Measurements from ENCODE around the gene TPCN2. TPM values are rescaled to one million over a fixed set of nuclear protein-coding genes. Genes with fewer than 3 reads are reported as not detected.

TPCN2 gene
- total and polyA plus RNA-seq, 9 of the 15 experiments (the other 6 are each of a cell fraction or from before 2014, with no cell fraction given), result 0.66 to 10.2 (median 4.6) TPM

- H3K79me2 ChIP-seq (ENCODE audit: control insufficient read depth, insufficient read depth, low read length), result no peaks in the 10 kb centered on the region
- H3K4me3 ChIP-seq, result no peak overlapping the region
- 0 out of 2 replicates have a peak, but pooled peaks cover 3% of the 10 kb centered on the region for H3K9me3 ChIP-seq (replicated peaks; ENCODE audit: control insufficient read depth, insufficient read depth, low read depth, low read length)
- DNase-seq (ENCODE audit: extremely low read depth in 1 of 4, low spot score in 3 of 4) (no peak), ATAC-seq (no peak), FAIRE-seq (no peak)
- intact Hi-C loops (cut with micrococcal nuclease), result no loop called here
- POLR2A ChIA-PET, result no interaction called here
- peaks cover 0 to 25% of the 10 kb centered on the region in 2 experiments; a peak in 3 of 5 replicates for H3K27me3 ChIP-seq (ENCODE audit: control insufficient read depth in 2 of 2, insufficient read depth in 2 of 2, low read length in 2 of 2)
- in situ Hi-C loops (cut with MboI), result no loop called here
- no peak overlapping the region for H3K4me2 ChIP-seq (ENCODE audit: insufficient read depth, low read length)
- BruUV-seq (replicated peaks), result no TSS peak
- no peaks in the 10 kb centered on the region for H3K9me1 ChIP-seq (ENCODE audit: control insufficient read depth, insufficient read depth, low read length)
- WGBS (ENCODE audit: insufficient coverage, low coverage, missing lambda C conversion rate), result 61% methylated on average over 5 of the region's 6 CpGs
- H3K4me1 ChIP-seq (replicated peaks in 1 of 2; ENCODE audit: control insufficient read depth in 2 of 2, insufficient read depth in 2 of 2, low read length in 2 of 2), result peaks cover 0 to 20% of the 10 kb centered on the region in 2 experiments; a peak in 1 of 5 replicates
- no peak overlapping the region for H2AFZ ChIP-seq (ENCODE audit: low read depth, low read length)
- CTCF ChIA-PET (ENCODE audit: low intra/inter-chr PET ratio), result no interaction called here
- H3K9ac ChIP-seq (ENCODE audit: insufficient read depth in 1 of 2, low read depth in 2 of 2, low read length in 2 of 2), result no peak overlapping the region
- no peak for TF ChIP-seq SRF (CRISPR knock-in tag; IDR thresholded peaks at IDR 0.05)
- TF ChIP-seq NFIC (IDR thresholded peaks at IDR 0.05), result peak; percentile 38
- peak; percentile 96 for TF ChIP-seq ZNF134 (CRISPR knock-in tag; conservative IDR thresholded peaks at IDR 0.05)
- H4K20me1 ChIP-seq (replicated peaks; ENCODE audit: control insufficient read depth, insufficient read depth, low read length), result peaks cover 3% of the 10 kb centered on the region; the same call in 1 of the 2 replicates
- no peak overlapping the region for H3K27ac ChIP-seq (ENCODE audit: extremely low read depth, low read depth, low read length)
- no peaks in the 10 kb centered on the region for H3K36me3 ChIP-seq (ENCODE audit: control insufficient read depth, insufficient read depth, low read length)
Observed at GRCh38 chr11:69091638-69092165, 43.0 kb downstream of the TPCN2 start.

- Histone ChIP-seq H3K9ac (ENCODE audit: insufficient read depth in 1 of 2, low read depth in 2 of 2, low read length in 2 of 2) (no peak overlapping the region), H3K79me2 (ENCODE audit: control insufficient read depth, insufficient read depth, low read length) (no peaks in the 10 kb centered on the region), H3K4me1 (replicated peaks in 1 of 2; ENCODE audit: control insufficient read depth in 2 of 2, insufficient read depth in 2 of 2, low read length in 2 of 2) (peaks cover 0 to 21% of the 10 kb centered on the region in 2 experiments; a peak in 2 of 5 replicates), H3K4me3 (no peak overlapping the region), H3K36me3 (ENCODE audit: control insufficient read depth, insufficient read depth, low read length) (no peaks in the 10 kb centered on the region), H3K9me3 (replicated peaks; ENCODE audit: control insufficient read depth, insufficient read depth, low read depth, low read length) (0 out of 2 replicates have a peak, but pooled peaks cover 3% of the 10 kb centered on the region), H3K27ac (ENCODE audit: extremely low read depth, low read depth, low read length) (no peak overlapping the region), H3K9me1 (ENCODE audit: control insufficient read depth, insufficient read depth, low read length) (no peaks in the 10 kb centered on the region), H3K4me2 (ENCODE audit: insufficient read depth, low read length) (no peak overlapping the region), H4K20me1 (replicated peaks; ENCODE audit: control insufficient read depth, insufficient read depth, low read length) (peaks cover 3% of the 10 kb centered on the region; the same call in 1 of the 2 replicates), H2AFZ (ENCODE audit: low read depth, low read length) (no peak overlapping the region), H3K27me3 (ENCODE audit: control insufficient read depth in 2 of 2, insufficient read depth in 2 of 2, low read length in 2 of 2) (peaks cover 1 to 31% of the 10 kb centered on the region in 2 experiments; a peak in 3 of 5 replicates)
- no peak for FAIRE-seq
- ATAC-seq, result no peak
- BruUV-seq (replicated peaks), result no TSS peak
- POLR2A ChIA-PET, result no interaction called here
- intact Hi-C loops (cut with micrococcal nuclease) (no loop called here), in situ Hi-C loops (cut with MboI) (no loop called here)
- CTCF ChIA-PET (ENCODE audit: low intra/inter-chr PET ratio), result interaction anchor here (0.6 kb wide), 1 partner anchor 1424 kb away, joined by 8 read pairs; no protein-coding TSS in a partner anchor
- WGBS (ENCODE audit: insufficient coverage, low coverage, missing lambda C conversion rate), result 89% methylated on average over 18 of the region's 18 CpGs
- no peak for DNase-seq (ENCODE audit: extremely low read depth in 1 of 4, low spot score in 3 of 4)
- TF ChIP-seq YY1 (IDR thresholded peaks at IDR 0.05; ENCODE audit: borderline replicate concordance in 1 of 3, control insufficient read depth in 1 of 3, extremely low read depth in 1 of 3, insufficient read depth in 3 of 3, insufficient read length in 1 of 3, insufficient replicate concordance in 2 of 3, low read depth in 1 of 3, low read length in 2 of 3), result no peak
- TF ChIP-seq ZNF133 (CRISPR knock-in tag; IDR thresholded peaks at IDR 0.05), result no peak
- no peak for TF ChIP-seq NFIC (IDR thresholded peaks at IDR 0.05)
- no peak for TF ChIP-seq HOXB6 (CRISPR knock-in tag; IDR thresholded peaks at IDR 0.05; ENCODE audit: borderline replicate concordance)
- no peak for TF ChIP-seq GMEB1 (CRISPR knock-in tag; IDR thresholded peaks at IDR 0.05)
- TF ChIP-seq ZNF239 (CRISPR knock-in tag; IDR thresholded peaks at IDR 0.05), result no peak
- TF ChIP-seq ATF6 (CRISPR knock-in tag; IDR thresholded peaks at IDR 0.05), result no peak
- no peak for TF ChIP-seq RFX7 (CRISPR knock-in tag; IDR thresholded peaks at IDR 0.05)
- TF ChIP-seq MTA2 (IDR thresholded peaks at IDR 0.05; ENCODE audit: low read depth), result no peak
- TF ChIP-seq FOXJ2 (tag; IDR thresholded peaks at IDR 0.05), result no peak
- TF ChIP-seq HLTF (IDR thresholded peaks at IDR 0.05), result no peak
Observed at GRCh38 chr11:69092263-69092662, 43.5 kb downstream of the TPCN2 start.

Measured in K562 (cell line).